WERI-Rb-1 (cell line): ENCODE data around the gene ANKLE1.

ENCODE experiments used
- DNase-seq: peaks from one replicate; pipeline ENCODE4 v3.0.0-alpha.2; 2020
- H3K27ac ChIP-seq: fragments of 250-450 bp; sonication (Bioruptor Pico); 2 replicates; pipeline ENCODE4 v1.5.1; 2020; ENCODE audit warnings: mild to moderate bottlenecking, moderate library complexity
- H3K27me3 ChIP-seq: fragments of 250-450 bp; sonication (Bioruptor Pico); 2 replicates; pipeline ENCODE4 v1.5.1; 2021; ENCODE audit warnings: mild to moderate bottlenecking, low read depth, moderate library complexity; ENCODE audit not compliant: insufficient read depth, severe bottlenecking
- H3K36me3 ChIP-seq: fragments of 250-450 bp; sonication (Bioruptor Pico); 2 replicates; pipeline ENCODE4 v1.5.1; 2020; ENCODE audit warnings: mild to moderate bottlenecking, moderate library complexity
- H3K4me3 ChIP-seq: 2 replicates; pipeline ENCODE4 v1.5.1; 2011; ENCODE audit warnings: low read depth, mild to moderate bottlenecking, control low read depth, low read length
- H3K9me3 ChIP-seq: fragments of 250-450 bp; sonication (Bioruptor Pico); 2 replicates; pipeline ENCODE4 v1.5.1; 2021; ENCODE audit warnings: mild to moderate bottlenecking, moderate library complexity; ENCODE audit not compliant: severe bottlenecking
- CTCF ChIP-seq: IDR thresholded peaks from 2 replicates; pipeline ENCODE4 v1.5.1; 2011; ENCODE audit warnings: low read depth, mild to moderate bottlenecking, control low read depth, inconsistent platforms, low read length

ANKLE1 gene

GRCh38 chr19:17256130-17256529, 25.6 kb upstream of the ANKLE1 start:
- Histone ChIP-seq H3K4me3 (no peak overlapping the region), H3K36me3 (no peaks in the 10 kb centered on the region), H3K27ac (no peak overlapping the region), H3K9me3 (peaks cover 25% of the 10 kb centered on the region), H3K27me3 (no peaks in the 10 kb centered on the region)
- no peak for TF ChIP-seq CTCF
- no peak for DNase-seq

GRCh38 chr19:17259118-17259780, 22.5 kb upstream of the ANKLE1 start:
- H3K4me3 ChIP-seq, result no peak overlapping the region
- TF ChIP-seq CTCF, result no peak
- H3K27me3 ChIP-seq, result no peaks in the 10 kb centered on the region
- no peak for DNase-seq
- H3K36me3 ChIP-seq, result no peaks in the 10 kb centered on the region
- H3K27ac ChIP-seq, result no peak overlapping the region
- peaks cover 25% of the 10 kb centered on the region for H3K9me3 ChIP-seq

- H3K4me3 ChIP-seq, result no peak overlapping the region
- no peak overlapping the region for H3K27ac ChIP-seq
- H3K27me3 ChIP-seq, result no peaks in the 10 kb centered on the region
- peaks cover 25% of the 10 kb centered on the region for H3K9me3 ChIP-seq
- no peak for TF ChIP-seq CTCF
- no peak for DNase-seq
- no peaks in the 10 kb centered on the region for H3K36me3 ChIP-seq
Observed at GRCh38 chr19:17259934-17260333, 21.8 kb upstream of the ANKLE1 start.

GRCh38 chr19:17260842-17261325, 20.8 kb upstream of the ANKLE1 start:
- Histone ChIP-seq H3K4me3 (no peak overlapping the region), H3K27me3 (no peaks in the 10 kb centered on the region), H3K36me3 (no peaks in the 10 kb centered on the region), H3K27ac (peak overlapping the region; percentile 87), H3K9me3 (peaks cover 25% of the 10 kb centered on the region)
- peak; percentile 97 for TF ChIP-seq CTCF
- DNase-seq, result peak; percentile 95

- no peaks in the 10 kb centered on the region for H3K27me3 ChIP-seq
- no peak overlapping the region for H3K27ac ChIP-seq
- TF ChIP-seq CTCF, result no peak
- DNase-seq, result no peak
- H3K36me3 ChIP-seq, result no peaks in the 10 kb centered on the region; the same call in 1 of the 2 replicates
- peaks cover 25% of the 10 kb centered on the region for H3K9me3 ChIP-seq
- H3K4me3 ChIP-seq, result no peak overlapping the region
Observed at GRCh38 chr19:17262557-17262956, 19.1 kb upstream of the ANKLE1 start.
